GM12878 (cell line): ENCODE measurements around the gene SLCO3A1. TPM values are rescaled to one million over a fixed set of nuclear protein-coding genes. Genes with fewer than 3 reads are reported as not detected.

Experiments used
- CHD2 ChIP-seq: IDR thresholded peaks from 2 replicates; pipeline ENCODE4 v1.6.1; 2011; ENCODE audit warnings: low read depth, low read length, improper control_type of control experiment, borderline replicate concordance
- JUNB ChIP-seq: IDR thresholded peaks from 2 replicates; pipeline ENCODE4 v1.6.1; 2016; ENCODE audit warnings: antibody characterized with exemption, mild to moderate bottlenecking
- NFXL1 ChIP-seq: fragments of 450-650 bp; IDR thresholded peaks from 2 replicates; pipeline ENCODE4 v1.6.1; 2017; ENCODE audit warnings: antibody characterized with exemption, mild to moderate bottlenecking, borderline replicate concordance
- NFYA ChIP-seq: IDR thresholded peaks from 2 replicates; pipeline ENCODE4 v1.6.1; 2011; ENCODE audit warnings: low read depth, mild to moderate bottlenecking, low read length, improper control_type of control experiment, borderline replicate concordance
- NR2C1 ChIP-seq: fragments of 450-650 bp; IDR thresholded peaks from 2 replicates; pipeline ENCODE4 v1.6.1; 2017; ENCODE audit warnings: antibody characterized with exemption, mild to moderate bottlenecking, moderate library complexity
- RELA ChIP-seq: fragments of 450-650 bp; IDR thresholded peaks from 2 replicates; pipeline ENCODE4 v1.8.0; 2014; ENCODE audit warnings: borderline replicate concordance; ENCODE audit not compliant: partially characterized antibody
- TBL1XR1 ChIP-seq: IDR thresholded peaks from 2 replicates; pipeline ENCODE4 v1.6.1; 2012; ENCODE audit warnings: low read depth, low read length, improper control_type of control experiment
- TCF3 ChIP-seq: IDR thresholded peaks from 2 replicates; pipeline ENCODE4 v1.6.1; 2012; ENCODE audit warnings: low read depth, mild to moderate bottlenecking, low read length, borderline replicate concordance; ENCODE audit not compliant: insufficient read depth
- YBX1 ChIP-seq: fragments of 450-650 bp; IDR thresholded peaks from 2 replicates; pipeline ENCODE4 v1.6.1; 2016; ENCODE audit warnings: antibody characterized with exemption
- ZBED1 ChIP-seq: IDR thresholded peaks from 2 replicates; pipeline ENCODE4 v1.6.1; 2016; ENCODE audit warnings: borderline replicate concordance
- ZZZ3 ChIP-seq: IDR thresholded peaks from 2 replicates; pipeline ENCODE4 v1.6.1; 2011; ENCODE audit warnings: low read depth; ENCODE audit not compliant: control insufficient read depth, insufficient read length
- polyA plus RNA-seq, 11 experiments: library from polyadenylated mRNA; depleted of rRNA in 4 of 11; unstranded in 6 of 11; stranded (reverse) in 5 of 11; fragments of >200 nt; fragmentation: Nextera tagmentation in 4 of 11; fragmentation: Illumina TruSeq in 1 of 11; extraction: Ambion mirVana in 4 of 11; extraction: Trizol in 1 of 11; gene quantifications; 1 replicate in 1 of 11; 2 replicates in 10 of 11; pipeline versions ENCODE4 v1.2.1 to v1.2.3, GENCODE V29; 2011 to 2016; ENCODE audit warnings: inconsistent platforms in 2 of 11, missing spikeins in 2 of 11, low read depth in 1 of 11
- total RNA-seq, 4 experiments: library from RNA; depleted of rRNA in 3 of 4; stranded (reverse); fragments of >200 nt in 3 of 4; fragmentation: Illumina TruSeq in 1 of 4; extraction: Trizol in 1 of 4; gene quantifications; 2 replicates each; pipeline versions ENCODE4 v1.2.1 to v1.2.3, GENCODE V29; 2013 to 2021
- TF ChIP-seq, protein P1 (sequence below): fragments of 150-350 bp; IDR thresholded peaks from 2 replicates; pipeline ENCODE4 v1.6.1; 2016; ENCODE audit warnings: low read depth, low read length
- TF ChIP-seq, protein P2 (sequence below): fragments of 450-650 bp; IDR thresholded peaks from 2 replicates; pipeline ENCODE4 v1.6.1; 2014; ENCODE audit warnings: mild to moderate bottlenecking
- TF ChIP-seq, protein P3 (sequence below): IDR thresholded peaks from 2 replicates; pipeline ENCODE4 v1.6.1; 2012; ENCODE audit warnings: low read depth, low read length, improper control_type of control experiment
- TF ChIP-seq, protein P4 (sequence below): IDR thresholded peaks from 2 replicates; pipeline ENCODE4 v1.6.1; 2012; ENCODE audit warnings: mild to moderate bottlenecking, low read depth, low read length

The SLCO3A1 gene
- total and polyA plus RNA-seq, 10 of the 15 experiments (the other 5 are each of a cell fraction or from before 2014, with no cell fraction given): 0.05 to 5.9 (median 0.31) TPM

DNA sequence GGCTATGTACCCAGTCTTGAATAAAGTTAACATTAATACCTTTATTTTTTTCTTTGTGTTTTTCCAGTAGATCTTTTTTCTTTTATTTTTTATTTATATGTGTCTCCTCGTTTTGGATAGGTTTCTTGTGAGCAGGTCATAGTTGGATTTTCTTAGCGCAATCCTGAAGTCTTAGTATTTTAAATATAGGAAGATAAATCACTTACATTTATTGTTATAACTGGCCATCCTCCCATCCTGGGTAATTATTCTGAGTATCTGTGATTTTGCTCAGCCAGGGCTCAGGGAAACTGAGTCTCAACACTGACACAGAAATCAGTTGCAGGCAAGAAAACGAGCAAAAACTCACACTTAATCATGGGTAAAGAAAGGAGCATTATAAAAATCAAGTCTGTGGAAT is 11.6 kb upstream of the SLCO3A1 start (continued):
- TF ChIP-seq, protein P1, sequence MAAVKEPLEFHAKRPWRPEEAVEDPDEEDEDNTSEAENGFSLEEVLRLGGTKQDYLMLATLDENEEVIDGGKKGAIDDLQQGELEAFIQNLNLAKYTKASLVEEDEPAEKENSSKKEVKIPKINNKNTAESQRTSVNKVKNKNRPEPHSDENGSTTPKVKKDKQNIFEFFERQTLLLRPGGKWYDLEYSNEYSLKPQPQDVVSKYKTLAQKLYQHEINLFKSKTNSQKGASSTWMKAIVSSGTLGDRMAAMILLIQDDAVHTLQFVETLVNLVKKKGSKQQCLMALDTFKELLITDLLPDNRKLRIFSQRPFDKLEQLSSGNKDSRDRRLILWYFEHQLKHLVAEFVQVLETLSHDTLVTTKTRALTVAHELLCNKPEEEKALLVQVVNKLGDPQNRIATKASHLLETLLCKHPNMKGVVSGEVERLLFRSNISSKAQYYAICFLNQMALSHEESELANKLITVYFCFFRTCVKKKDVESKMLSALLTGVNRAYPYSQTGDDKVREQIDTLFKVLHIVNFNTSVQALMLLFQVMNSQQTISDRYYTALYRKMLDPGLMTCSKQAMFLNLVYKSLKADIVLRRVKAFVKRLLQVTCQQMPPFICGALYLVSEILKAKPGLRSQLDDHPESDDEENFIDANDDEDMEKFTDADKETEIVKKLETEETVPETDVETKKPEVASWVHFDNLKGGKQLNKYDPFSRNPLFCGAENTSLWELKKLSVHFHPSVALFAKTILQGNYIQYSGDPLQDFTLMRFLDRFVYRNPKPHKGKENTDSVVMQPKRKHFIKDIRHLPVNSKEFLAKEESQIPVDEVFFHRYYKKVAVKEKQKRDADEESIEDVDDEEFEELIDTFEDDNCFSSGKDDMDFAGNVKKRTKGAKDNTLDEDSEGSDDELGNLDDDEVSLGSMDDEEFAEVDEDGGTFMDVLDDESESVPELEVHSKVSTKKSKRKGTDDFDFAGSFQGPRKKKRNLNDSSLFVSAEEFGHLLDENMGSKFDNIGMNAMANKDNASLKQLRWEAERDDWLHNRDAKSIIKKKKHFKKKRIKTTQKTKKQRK: no peak
- TF ChIP-seq, protein P2, sequence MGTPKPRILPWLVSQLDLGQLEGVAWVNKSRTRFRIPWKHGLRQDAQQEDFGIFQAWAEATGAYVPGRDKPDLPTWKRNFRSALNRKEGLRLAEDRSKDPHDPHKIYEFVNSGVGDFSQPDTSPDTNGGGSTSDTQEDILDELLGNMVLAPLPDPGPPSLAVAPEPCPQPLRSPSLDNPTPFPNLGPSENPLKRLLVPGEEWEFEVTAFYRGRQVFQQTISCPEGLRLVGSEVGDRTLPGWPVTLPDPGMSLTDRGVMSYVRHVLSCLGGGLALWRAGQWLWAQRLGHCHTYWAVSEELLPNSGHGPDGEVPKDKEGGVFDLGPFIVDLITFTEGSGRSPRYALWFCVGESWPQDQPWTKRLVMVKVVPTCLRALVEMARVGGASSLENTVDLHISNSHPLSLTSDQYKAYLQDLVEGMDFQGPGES: no peak
- no peak for TF ChIP-seq TBL1XR1
- no peak for TF ChIP-seq YBX1
- TF ChIP-seq, protein P3, sequence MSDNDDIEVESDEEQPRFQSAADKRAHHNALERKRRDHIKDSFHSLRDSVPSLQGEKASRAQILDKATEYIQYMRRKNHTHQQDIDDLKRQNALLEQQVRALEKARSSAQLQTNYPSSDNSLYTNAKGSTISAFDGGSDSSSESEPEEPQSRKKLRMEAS: no peak
- TF ChIP-seq RELA: no peak
- no peak for TF ChIP-seq NFYA
- no peak for TF ChIP-seq NR2C1
- no peak for TF ChIP-seq NFXL1
- no peak for TF ChIP-seq ZBED1
- no peak for TF ChIP-seq ZZZ3
- TF ChIP-seq, protein P4, sequence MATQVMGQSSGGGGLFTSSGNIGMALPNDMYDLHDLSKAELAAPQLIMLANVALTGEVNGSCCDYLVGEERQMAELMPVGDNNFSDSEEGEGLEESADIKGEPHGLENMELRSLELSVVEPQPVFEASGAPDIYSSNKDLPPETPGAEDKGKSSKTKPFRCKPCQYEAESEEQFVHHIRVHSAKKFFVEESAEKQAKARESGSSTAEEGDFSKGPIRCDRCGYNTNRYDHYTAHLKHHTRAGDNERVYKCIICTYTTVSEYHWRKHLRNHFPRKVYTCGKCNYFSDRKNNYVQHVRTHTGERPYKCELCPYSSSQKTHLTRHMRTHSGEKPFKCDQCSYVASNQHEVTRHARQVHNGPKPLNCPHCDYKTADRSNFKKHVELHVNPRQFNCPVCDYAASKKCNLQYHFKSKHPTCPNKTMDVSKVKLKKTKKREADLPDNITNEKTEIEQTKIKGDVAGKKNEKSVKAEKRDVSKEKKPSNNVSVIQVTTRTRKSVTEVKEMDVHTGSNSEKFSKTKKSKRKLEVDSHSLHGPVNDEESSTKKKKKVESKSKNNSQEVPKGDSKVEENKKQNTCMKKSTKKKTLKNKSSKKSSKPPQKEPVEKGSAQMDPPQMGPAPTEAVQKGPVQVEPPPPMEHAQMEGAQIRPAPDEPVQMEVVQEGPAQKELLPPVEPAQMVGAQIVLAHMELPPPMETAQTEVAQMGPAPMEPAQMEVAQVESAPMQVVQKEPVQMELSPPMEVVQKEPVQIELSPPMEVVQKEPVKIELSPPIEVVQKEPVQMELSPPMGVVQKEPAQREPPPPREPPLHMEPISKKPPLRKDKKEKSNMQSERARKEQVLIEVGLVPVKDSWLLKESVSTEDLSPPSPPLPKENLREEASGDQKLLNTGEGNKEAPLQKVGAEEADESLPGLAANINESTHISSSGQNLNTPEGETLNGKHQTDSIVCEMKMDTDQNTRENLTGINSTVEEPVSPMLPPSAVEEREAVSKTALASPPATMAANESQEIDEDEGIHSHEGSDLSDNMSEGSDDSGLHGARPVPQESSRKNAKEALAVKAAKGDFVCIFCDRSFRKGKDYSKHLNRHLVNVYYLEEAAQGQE: no peak
- TF ChIP-seq TCF3: no peak
- no peak for TF ChIP-seq CHD2
- no peak for TF ChIP-seq JUNB
